Measurements from ENCODE around the gene ERBB2. TPM values are rescaled to one million over a fixed set of nuclear protein-coding genes. Genes with fewer than 3 reads are reported as not detected.

The ERBB2 gene
- total RNA-seq, 4 donors from 2014 or later = 104 to 339 (median 247) TPM

DNA sequence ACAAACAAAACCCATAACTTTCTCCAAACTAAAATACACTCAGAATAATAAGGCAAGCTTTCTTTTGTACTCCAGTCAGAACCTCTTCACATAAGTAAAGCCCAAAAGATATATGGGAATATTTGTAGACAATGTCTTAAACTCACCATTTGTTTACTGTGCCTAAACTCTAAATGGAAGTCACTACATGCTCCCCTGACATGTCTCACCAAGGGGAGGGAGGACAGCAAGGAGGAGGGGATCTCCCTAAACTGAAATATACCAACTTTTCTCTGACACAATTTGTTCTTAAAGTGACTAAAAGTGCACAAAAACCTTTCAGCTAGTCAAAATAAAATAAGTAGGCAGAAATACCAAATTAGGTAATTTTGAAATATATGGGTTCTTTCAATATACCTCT is 76.4 kb downstream of the ERBB2 start:
- H3K36me3 ChIP-seq = no peaks in the 10 kb centered on the region
- peaks cover 0 to 19% (median 0%) of the 10 kb centered on the region in 4 donors for H3K4me1 ChIP-seq
- TF ChIP-seq POLR2A (IDR thresholded peaks at IDR 0.05) = no peak
- TF ChIP-seq, protein P1, sequence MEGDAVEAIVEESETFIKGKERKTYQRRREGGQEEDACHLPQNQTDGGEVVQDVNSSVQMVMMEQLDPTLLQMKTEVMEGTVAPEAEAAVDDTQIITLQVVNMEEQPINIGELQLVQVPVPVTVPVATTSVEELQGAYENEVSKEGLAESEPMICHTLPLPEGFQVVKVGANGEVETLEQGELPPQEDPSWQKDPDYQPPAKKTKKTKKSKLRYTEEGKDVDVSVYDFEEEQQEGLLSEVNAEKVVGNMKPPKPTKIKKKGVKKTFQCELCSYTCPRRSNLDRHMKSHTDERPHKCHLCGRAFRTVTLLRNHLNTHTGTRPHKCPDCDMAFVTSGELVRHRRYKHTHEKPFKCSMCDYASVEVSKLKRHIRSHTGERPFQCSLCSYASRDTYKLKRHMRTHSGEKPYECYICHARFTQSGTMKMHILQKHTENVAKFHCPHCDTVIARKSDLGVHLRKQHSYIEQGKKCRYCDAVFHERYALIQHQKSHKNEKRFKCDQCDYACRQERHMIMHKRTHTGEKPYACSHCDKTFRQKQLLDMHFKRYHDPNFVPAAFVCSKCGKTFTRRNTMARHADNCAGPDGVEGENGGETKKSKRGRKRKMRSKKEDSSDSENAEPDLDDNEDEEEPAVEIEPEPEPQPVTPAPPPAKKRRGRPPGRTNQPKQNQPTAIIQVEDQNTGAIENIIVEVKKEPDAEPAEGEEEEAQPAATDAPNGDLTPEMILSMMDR (IDR thresholded peaks at IDR 0.05) = no peak
- H3K4me3 ChIP-seq = peak overlapping the region; percentile 22 to 35 (median 34)
- no peaks in the 10 kb centered on the region for H3K27me3 ChIP-seq
- no peak for DNase-seq
- no peaks in the 10 kb centered on the region for H3K9me3 ChIP-seq
- peak overlapping the region; percentile 65 to 81 (median 72) for H3K27ac ChIP-seq

DNA sequence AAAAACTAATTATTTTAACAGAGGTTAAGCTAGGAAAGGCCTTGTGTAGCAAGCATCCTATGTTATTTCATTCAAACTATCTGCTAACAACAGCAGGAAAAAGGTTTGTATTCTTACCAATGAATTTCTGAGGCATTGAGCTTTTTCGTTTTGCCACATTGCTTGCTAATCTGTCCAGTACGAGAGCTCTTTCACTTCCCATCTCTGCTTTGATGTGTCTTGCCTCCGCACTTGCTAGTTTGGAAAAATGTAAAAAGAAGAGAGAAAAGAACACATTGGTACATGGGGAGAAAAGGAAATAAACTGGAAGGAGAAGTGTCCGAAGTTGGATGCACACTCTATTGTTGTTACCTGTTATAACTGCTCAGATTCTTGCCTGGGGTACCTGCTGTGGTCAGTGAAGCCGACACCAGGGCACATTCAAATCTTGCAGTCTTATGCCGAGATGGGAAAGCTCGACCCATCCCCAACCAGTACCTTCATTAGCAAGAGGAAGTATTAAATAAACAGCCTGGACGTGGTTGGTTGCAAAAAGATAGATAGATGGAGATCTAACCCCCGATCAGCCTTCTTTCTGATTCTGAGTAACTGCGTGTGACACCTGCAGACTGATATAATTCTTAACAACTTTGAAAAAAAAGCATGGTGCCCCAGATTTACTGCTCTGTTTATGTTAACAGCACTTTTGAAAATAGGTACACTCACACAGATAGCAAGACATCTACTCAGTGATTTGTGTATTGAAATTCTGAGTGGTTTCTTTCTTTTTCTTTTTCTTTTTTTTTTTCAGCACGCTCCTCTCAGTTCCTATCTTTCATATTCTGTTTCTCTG is 77.9 kb downstream of the ERBB2 start:
- DNase-seq = peak in 1 of 3 donors; percentile 56
- TF ChIP-seq, protein P1 (IDR thresholded peaks at IDR 0.05) = no peak
- TF ChIP-seq POLR2A (IDR thresholded peaks at IDR 0.05) = no peak
- H3K27ac ChIP-seq = peak overlapping the region; percentile 65 to 81 (median 72)
- peaks cover 0 to 12% (median 0%) of the 10 kb centered on the region in 4 donors for H3K4me1 ChIP-seq
- no peaks in the 10 kb centered on the region for H3K9me3 ChIP-seq
- H3K4me3 ChIP-seq = peak overlapping the region; percentile 19 to 35 (median 34)
- H3K27me3 ChIP-seq = no peaks in the 10 kb centered on the region
- no peaks in the 10 kb centered on the region for H3K36me3 ChIP-seq

Small RNA genes lying within 50 kb of the gene (small RNA-seq; reads per million reads assigned to genes)
- 0 to 0.13 reads per million in 2 donors for gene MIR4728

Other genes with a start within 250 kb of the ERBB2 start
- 10 to 100 TPM; 22.5 to 41.0 (median 36.8) TPM for gene MED1, start 248.8 kb upstream of the ERBB2 start, total RNA-seq
- gene CDK12, start 238.6 kb upstream of the ERBB2 start, total RNA-seq = 100 to 1,000 TPM in 1 of 4 donors, 10 to 100 TPM in 3; 55.3 to 132 (median 81.2) TPM
- gene NEUROD2, start 92.1 kb upstream of the ERBB2 start, total RNA-seq = not detected
- gene PPP1R1B, start 73.1 kb upstream of the ERBB2 start, total RNA-seq = 100 to 1,000 TPM in 3 of 4 donors, 10 to 100 TPM in 1; 71.8 to 161 (median 125) TPM
- 100 to 1,000 TPM; 102 to 212 (median 145) TPM for gene STARD3, start 62.9 kb upstream of the ERBB2 start, total RNA-seq
- gene TCAP, start 34.7 kb upstream of the ERBB2 start, total RNA-seq = 1 to 10 TPM in 2 of 4 donors, under 1 TPM in 1, not detected in 1; 0.53 to 1.9 (median 1.1) TPM
- 10 to 100 TPM in 1 of 4 donors, 1 to 10 TPM in 3; 1.4 to 28.1 (median 1.8) TPM for gene PNMT, start 31.6 kb upstream of the ERBB2 start, total RNA-seq
- 10 to 100 TPM; 15.7 to 72.3 (median 65.1) TPM for gene PGAP3, start 12.0 kb upstream of the ERBB2 start, total RNA-seq
- gene MIEN1, start 30.5 kb downstream of the ERBB2 start, total RNA-seq = 10 to 100 TPM; 44.6 to 74.9 (median 57.9) TPM
- gene GRB7, start 37.9 kb downstream of the ERBB2 start, total RNA-seq = 10 to 100 TPM; 14.0 to 64.0 (median 26.3) TPM
- 10 to 100 TPM in 1 of 4 donors, 1 to 10 TPM in 3; 5.4 to 45.4 (median 7.0) TPM for gene IKZF3, start 164.2 kb downstream of the ERBB2 start, total RNA-seq
- gene ZPBP2, start 168.1 kb downstream of the ERBB2 start, total RNA-seq = not detected
- gene GSDMB, start 218.6 kb downstream of the ERBB2 start, total RNA-seq = 100 to 1,000 TPM in 3 of 4 donors, 10 to 100 TPM in 1; 91.6 to 277 (median 235) TPM
- 10 to 100 TPM; 33.0 to 97.4 (median 79.0) TPM for gene ORMDL3, start 227.5 kb downstream of the ERBB2 start, total RNA-seq
- not detected for gene LRRC3C, start 227.7 kb downstream of the ERBB2 start, total RNA-seq

All from Peyer's patch (tissue), 4 donors.